ENCODE results near the gene SSBP3.

The SSBP3 gene

GRCh38 chr1:54279457-54279856 is 126.7 kb downstream of the SSBP3 start:
- DNase-seq, result no peak

DNA sequence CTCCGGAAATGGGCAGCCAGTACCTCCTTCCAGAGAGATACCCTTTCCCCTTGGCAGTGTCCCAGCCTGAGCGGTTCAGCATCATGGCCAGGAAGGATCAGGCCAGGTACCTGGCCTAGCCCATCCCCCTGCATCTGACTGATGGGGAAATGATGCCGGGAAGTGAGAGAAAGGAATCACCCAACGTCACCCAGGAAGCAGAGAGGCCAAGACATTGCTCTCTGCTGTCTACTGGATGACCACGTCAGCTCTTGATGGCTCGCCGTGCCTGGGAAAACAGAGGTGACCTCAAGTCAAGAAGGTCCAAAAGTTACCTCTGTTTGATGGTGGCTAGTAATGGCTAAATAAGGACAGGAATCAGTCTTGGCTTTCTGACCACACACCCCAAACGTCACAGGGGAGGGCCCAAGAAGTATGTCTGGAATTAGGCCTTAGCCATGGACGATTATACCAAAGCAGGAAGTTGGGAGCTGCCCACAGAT is 127.2 kb downstream of the SSBP3 start:
- no peak for DNase-seq

DNA sequence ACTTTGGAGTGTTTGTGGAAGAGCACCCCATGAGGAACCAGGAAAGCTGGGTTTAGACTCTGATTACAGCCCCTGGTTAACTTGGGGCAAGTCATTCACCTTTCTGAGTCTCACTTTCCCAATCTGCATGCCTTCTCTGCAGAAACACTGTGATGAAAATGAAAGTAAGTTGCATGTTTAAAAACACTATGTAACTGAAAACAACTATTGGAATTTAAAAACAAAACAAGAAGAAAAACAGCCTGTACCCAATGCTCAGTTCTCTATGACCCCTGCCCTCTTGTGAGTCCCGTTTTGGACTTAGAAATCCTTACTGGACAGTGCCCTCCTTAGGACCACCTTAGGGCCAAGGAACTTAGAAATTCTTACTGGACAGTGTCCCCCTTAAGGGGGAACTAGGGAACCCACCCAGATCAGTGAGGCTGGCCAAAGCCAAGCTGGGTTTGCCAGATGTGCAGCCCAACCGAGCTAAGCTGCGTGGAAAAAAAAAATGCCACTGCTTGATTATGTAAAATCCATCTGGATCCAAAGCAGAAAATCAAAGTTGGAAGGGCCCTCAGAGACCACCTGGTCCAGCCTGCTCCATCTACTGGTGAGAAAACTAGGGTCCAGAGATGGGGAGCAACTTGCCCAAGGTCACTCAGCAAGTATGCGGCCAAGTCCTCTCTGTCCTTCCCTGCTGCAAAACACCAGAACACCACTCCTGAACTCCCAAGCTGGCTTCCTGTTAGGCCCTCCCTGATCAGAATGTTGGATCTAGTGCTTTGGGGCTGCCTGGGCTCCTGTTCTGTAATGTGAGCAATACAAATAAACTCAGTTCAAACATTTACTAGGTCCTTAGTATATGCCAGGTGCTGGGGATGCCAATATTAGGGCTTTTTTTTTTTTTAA is 128.5 kb downstream of the SSBP3 start:
- no peak for DNase-seq

- DNase-seq, result no peak
Observed at GRCh38 chr1:54276617-54277450, 129.4 kb downstream of the SSBP3 start.

- DNase-seq, result no peak
Observed at GRCh38 chr1:54275349-54275748, 130.8 kb downstream of the SSBP3 start.

DNA sequence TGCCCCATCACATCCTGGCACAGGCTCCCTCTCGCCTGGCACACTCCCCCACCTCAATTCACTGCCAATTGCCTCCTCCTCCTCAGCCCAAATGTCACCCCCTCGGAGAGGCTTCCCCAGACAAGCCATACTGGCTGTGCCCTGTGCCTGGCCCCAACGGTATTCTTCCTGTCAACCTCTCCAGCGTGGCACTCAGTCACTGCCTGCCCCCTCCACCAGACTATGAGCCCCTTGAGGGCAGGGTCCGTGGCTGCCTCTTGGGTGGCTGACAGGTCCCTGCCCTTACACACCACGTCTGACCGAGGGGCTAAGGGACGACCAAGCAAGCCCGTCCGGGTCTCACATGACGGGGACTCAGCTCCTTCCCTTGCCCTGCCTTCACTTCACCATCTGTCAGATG is 131.3 kb downstream of the SSBP3 start:
- no peak for DNase-seq

- DNase-seq, result no peak
Observed at GRCh38 chr1:54274448-54274847, 131.7 kb downstream of the SSBP3 start.

- no peak for DNase-seq
Observed at GRCh38 chr1:54273795-54274163, 132.4 kb downstream of the SSBP3 start.

GRCh38 chr1:54273092-54273794 is 133.0 kb downstream of the SSBP3 start:
- no peak for DNase-seq

DNA sequence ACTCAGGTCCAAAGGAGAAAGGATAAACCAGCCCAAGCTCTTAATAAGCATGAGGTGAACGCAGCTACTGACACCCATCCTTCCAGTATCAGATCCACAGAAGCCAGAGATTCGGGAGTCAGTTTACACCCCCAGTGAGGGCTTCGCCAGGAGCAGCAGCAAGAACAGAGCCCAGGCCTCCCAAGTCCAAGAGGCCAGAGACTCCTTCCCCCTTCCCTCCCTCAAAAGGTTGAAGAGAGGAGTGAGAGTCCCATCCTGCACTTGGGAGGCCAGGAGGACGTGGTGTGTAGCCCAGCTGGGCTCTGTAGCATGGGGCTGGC is 133.5 kb downstream of the SSBP3 start:
- DNase-seq, result no peak

DNA sequence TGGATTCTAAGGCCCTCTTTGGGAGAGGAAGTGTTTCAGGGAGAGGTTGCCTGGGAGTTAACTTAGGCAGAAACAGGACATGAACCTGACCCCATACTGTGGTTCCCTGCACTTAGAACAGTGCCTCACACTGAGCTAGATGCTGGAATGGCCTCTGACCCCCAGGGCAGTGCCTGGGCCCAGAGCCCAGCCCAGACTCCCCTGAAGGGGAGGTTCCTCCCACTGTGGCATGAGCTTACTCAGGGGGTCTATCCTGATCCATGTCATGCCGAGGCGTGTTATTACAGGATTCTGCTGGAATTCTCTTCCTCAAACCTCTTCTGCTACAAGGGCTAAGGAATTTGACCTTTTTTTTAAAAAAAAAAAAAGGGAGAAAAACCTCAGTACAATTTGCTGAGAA is 134.1 kb downstream of the SSBP3 start:
- DNase-seq, result no peak

GRCh38 chr1:54271341-54271740 is 134.9 kb downstream of the SSBP3 start:
- no peak for DNase-seq

GRCh38 chr1:54270543-54270942 is 135.7 kb downstream of the SSBP3 start:
- no peak for DNase-seq

- no peak for DNase-seq
Observed at GRCh38 chr1:54268762-54269297, 137.4 kb downstream of the SSBP3 start.

- DNase-seq, result no peak
Observed at GRCh38 chr1:54267815-54268761, 138.1 kb downstream of the SSBP3 start.

DNA sequence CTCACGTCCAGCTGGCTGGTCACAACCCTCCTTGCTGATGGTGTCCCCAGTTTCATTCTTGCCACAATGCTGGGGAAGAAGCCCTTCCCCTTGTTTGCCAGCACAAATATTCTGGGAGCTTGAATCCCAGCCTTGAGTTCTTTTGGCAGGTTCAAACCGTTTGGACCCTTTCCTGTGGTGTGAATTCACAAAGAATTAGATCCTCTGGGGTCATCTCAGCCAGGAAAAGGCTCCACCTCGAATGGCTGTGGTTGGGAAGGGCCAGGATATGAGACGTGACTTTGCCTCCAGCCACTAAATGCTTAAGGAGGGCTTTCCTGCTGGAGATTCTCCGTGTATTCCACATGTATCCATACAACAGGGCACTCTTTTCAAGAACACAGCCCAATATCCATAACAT is 139.3 kb downstream of the SSBP3 start:
- DNase-seq, result no peak

- DNase-seq, result no peak
Observed at GRCh38 chr1:54266195-54266594, 140.0 kb downstream of the SSBP3 start.

DNA sequence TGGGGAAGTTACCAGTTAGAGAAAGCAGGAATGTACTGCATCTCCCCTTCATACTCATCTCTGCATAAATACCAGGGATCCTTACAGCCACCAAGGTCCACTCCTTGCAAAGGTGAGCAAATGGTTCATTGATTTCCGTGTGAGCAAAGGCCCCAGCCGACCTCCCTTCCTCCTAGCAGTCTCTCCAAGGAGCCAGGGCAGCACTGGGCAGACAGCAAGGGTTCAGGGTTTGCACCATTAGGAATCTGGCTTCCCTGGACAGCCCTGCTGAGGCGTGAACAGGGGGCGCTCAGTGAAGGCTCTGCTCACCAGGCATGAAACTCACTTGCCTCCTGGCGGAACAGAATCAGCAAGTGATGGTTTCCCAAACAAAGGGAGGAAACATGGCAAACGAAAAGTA is 140.5 kb downstream of the SSBP3 start:
- no peak for DNase-seq

DNA sequence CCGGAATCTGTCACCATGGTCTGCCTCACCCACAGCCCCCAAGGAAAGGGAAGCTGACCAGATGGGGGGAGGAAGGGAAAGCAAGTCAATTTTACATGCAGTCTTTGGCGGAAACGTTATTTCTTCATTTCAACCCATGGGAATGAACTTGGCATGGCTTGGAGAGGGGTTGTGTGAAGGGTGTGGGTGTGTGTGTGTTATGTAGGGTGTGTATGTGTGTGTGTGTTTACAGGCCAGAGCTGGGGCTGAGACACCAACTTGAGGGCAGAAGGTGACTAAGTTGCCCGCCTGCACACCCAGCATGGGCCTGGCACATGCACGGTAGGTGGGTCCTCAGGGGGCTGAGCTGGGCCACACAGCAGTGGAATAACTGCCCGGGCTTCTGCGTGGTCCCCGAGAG is 141.1 kb downstream of the SSBP3 start:
- DNase-seq, result no peak

GRCh38 chr1:54263601-54264226 is 142.5 kb downstream of the SSBP3 start:
- no peak for DNase-seq

- DNase-seq, result no peak
Observed at GRCh38 chr1:54262244-54262643, 143.9 kb downstream of the SSBP3 start.

- DNase-seq, result no peak
Observed at GRCh38 chr1:54260810-54261209, 145.4 kb downstream of the SSBP3 start.

Measured in GF-D8 (cell line).